Activated CD8-positive, alpha-beta T cell treated with anti-CD3 and anti-CD28 coated beads for 36 hours (primary cell): ENCODE results near the gene AFF1. TPM values are rescaled to one million over a fixed set of nuclear protein-coding genes. Genes with fewer than 3 reads are reported as not detected.
"Not testable (repeated sequence)": the region's sequence is repeated elsewhere in the genome, so short reads cannot be mapped to it uniquely, and the experiment has no call there.

Source experiments
- ATAC-seq: fragments of 200-7000 bp; cut with Tn5 transposase; one replicate; pipeline ENCODE4 v1.10.0; 2021; ENCODE audit warnings: mild to moderate bottlenecking, moderate library complexity
- CTCF ChIA-PET: fragments of 350-600 bp; sonication (Branson Sonifier 250); formaldehyde crosslinking; loops from one replicate; lab custom pipeline; 2021; ENCODE audit warnings: antibody characterized with exemption; lab: Charles Lee
- POLR2A ChIA-PET: fragments of 350-600 bp; sonication (Branson Sonifier 250); formaldehyde crosslinking; loops from one replicate; lab custom pipeline; 2021; ENCODE audit warnings: antibody characterized with exemption; lab: Charles Lee
- DNase-seq: peaks from one replicate; pipeline ENCODE4 v3.0.0-alpha.2; 2020
- H3K27ac Mint-ChIP-seq: one replicate; pipeline ENCODE4 v1.8.0; 2021; ENCODE audit warnings: mild to moderate bottlenecking, mixed read lengths
- H3K27me3 Mint-ChIP-seq: one replicate; pipeline ENCODE4 v1.8.0; 2021; ENCODE audit warnings: mixed read lengths
- H3K36me3 Mint-ChIP-seq: one replicate; pipeline ENCODE4 v1.8.0; 2021; ENCODE audit warnings: low read depth, mixed read lengths
- H3K4me1 Mint-ChIP-seq: one replicate; pipeline ENCODE4 v1.8.0; 2021; ENCODE audit warnings: low read depth, mixed read lengths
- H3K4me3 Mint-ChIP-seq: one replicate; pipeline ENCODE4 v1.8.0; 2021; ENCODE audit warnings: mild to moderate bottlenecking, moderate library complexity, mixed read lengths
- H3K9me3 Mint-ChIP-seq: one replicate; pipeline ENCODE4 v1.8.0; 2021; ENCODE audit warnings: mixed read lengths
- intact Hi-C: fragments of 100-400 bp; cut with micrococcal nuclease; formaldehyde crosslinking; loops from one replicate; pipeline ENCODE4 v1.10.0; 2022
- total RNA-seq, 2 experiments: library from RNA; stranded (reverse); gene quantifications; one replicate each; pipeline ENCODE4 v1.2.3, GENCODE V29; 2021
- TF ChIP-seq, protein P1 (sequence below): fragments of 200-600 bp; IDR thresholded peaks from one replicate; pipeline ENCODE4 v1.8.0; 2022; ENCODE audit warnings: antibody characterized with exemption, mild to moderate bottlenecking

The AFF1 gene
- total RNA-seq, 2 experiments from 2014 or later, result 40.3 to 45.4 TPM

DNA sequence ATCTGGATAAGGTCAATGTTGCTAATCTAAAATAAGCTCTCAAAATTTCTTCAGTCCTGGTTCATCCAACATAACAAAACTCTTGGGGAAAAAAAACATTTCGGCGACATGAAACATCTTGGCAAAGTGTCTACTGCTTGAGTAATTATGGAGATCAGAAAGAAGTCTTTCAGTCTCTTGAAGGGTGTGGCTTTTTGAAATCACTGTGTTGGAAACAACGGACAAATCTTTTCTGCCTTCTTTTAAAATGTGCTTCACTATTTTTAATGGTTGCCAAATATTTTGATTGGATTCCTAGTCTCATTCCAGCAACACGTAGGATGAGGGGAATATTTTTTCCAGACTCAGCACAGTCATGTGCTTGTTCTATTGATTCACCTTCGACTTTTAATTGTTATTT is 147.0 kb downstream of the AFF1 start:
- ATAC-seq (no peak), DNase-seq (no peak)
- Mint-ChIP-seq H3K9me3 (no peaks in the 10 kb centered on the region), H3K27me3 (no peaks in the 10 kb centered on the region), H3K4me3 (no peak overlapping the region), H3K4me1 (peaks cover 24% of the 10 kb centered on the region), H3K36me3 (peaks cover 15% of the 10 kb centered on the region), H3K27ac (no peak overlapping the region)
- TF ChIP-seq, protein P1, sequence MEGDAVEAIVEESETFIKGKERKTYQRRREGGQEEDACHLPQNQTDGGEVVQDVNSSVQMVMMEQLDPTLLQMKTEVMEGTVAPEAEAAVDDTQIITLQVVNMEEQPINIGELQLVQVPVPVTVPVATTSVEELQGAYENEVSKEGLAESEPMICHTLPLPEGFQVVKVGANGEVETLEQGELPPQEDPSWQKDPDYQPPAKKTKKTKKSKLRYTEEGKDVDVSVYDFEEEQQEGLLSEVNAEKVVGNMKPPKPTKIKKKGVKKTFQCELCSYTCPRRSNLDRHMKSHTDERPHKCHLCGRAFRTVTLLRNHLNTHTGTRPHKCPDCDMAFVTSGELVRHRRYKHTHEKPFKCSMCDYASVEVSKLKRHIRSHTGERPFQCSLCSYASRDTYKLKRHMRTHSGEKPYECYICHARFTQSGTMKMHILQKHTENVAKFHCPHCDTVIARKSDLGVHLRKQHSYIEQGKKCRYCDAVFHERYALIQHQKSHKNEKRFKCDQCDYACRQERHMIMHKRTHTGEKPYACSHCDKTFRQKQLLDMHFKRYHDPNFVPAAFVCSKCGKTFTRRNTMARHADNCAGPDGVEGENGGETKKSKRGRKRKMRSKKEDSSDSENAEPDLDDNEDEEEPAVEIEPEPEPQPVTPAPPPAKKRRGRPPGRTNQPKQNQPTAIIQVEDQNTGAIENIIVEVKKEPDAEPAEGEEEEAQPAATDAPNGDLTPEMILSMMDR, result no peak
- CTCF ChIA-PET, result interaction anchor here (0.8 to 1.2 kb wide), 2 partner anchors 10 to 11 kb away, joined by 3 to 4 read pairs; no protein-coding TSS in a partner anchor
- POLR2A ChIA-PET, result no interaction called here
- intact Hi-C loops, result no loop called here

DNA sequence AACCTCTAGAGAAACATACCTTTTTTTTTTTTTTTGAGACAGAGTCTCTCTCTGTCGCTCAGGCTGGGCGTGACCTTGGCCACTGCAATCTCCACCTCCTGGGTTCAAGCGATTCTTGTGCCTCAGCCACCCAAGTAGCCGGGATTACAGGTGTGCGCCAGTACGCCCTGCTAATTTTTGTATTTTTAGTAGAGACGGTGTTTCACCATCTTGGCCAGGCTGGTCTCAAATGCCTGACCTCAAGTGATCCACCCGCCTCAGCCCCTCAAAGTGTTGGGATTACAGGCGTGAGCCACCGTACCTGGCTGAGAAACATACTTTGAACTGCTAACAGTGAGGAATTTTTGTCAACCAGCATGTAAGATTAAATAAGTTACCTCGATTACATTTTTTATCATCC is 150.9 kb downstream of the AFF1 start:
- DNase-seq, H3K27me3 Mint-ChIP-seq, H3K27ac Mint-ChIP-seq, H3K4me3 Mint-ChIP-seq, intact Hi-C loops, H3K9me3 Mint-ChIP-seq, H3K4me1 Mint-ChIP-seq, ATAC-seq: not testable (repeated sequence)
- POLR2A ChIA-PET, result interaction anchor here (0.7 to 0.9 kb wide), 2 partner anchors 135 to 1563 kb away, joined by 3 to 4 read pairs; partner anchors contain the start of gene KLHL8
- CTCF ChIA-PET, result interaction anchor here (1.0 to 3.4 kb wide), 2 partner anchors 8 to 163 kb away, joined by 6 to 17 read pairs; no protein-coding TSS in a partner anchor
- peaks cover 13% of the 10 kb centered on the region for H3K36me3 Mint-ChIP-seq

DNA sequence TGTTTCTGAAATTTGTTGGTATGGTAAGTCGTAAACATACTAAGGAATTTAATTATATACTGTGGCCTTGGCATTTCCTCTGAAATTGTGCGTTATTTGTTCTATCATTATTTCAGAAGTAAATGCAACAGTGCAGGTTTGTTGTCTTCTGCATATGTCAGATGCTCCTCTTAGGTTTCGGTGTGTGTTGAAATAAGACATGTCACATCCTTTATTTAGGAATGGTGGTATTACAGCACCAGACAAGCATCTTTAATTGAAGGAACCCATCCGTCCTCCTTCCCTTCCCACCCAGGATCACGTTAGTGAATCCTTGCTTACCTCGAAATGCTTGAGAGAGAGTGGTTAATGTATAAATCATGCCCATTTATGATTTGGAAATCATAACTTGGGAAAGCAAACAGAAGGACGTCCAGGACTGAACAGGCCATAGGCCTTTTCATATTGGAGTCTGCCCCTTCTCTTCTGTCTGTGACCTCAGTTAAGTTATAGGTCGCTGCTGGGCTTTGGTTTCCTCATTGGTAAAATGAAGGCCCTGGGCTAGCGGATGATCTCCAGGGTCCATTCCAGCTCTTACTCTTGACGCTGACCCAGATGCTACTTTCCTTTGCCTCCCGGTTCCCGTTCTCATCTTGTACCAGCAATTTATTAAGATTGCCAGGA is 151.5 kb downstream of the AFF1 start:
- Mint-ChIP-seq H3K27me3 (no peaks in the 10 kb centered on the region), H3K4me3 (no peak overlapping the region), H3K9me3 (no peaks in the 10 kb centered on the region), H3K27ac (no peak overlapping the region), H3K4me1 (peaks cover 8% of the 10 kb centered on the region), H3K36me3 (peaks cover 12% of the 10 kb centered on the region)
- TF ChIP-seq, protein P1, result no peak
- DNase-seq, result no peak
- intact Hi-C loops, result no loop called here
- POLR2A ChIA-PET, result interaction anchor here (0.9 kb wide), 1 partner anchor 135 kb away, joined by 4 read pairs; the partner anchor contains the start of gene KLHL8
- no peak for ATAC-seq
- CTCF ChIA-PET, result interaction anchor here (1.0 to 3.4 kb wide), 2 partner anchors 7 to 164 kb away, joined by 6 to 17 read pairs; no protein-coding TSS in a partner anchor

DNA sequence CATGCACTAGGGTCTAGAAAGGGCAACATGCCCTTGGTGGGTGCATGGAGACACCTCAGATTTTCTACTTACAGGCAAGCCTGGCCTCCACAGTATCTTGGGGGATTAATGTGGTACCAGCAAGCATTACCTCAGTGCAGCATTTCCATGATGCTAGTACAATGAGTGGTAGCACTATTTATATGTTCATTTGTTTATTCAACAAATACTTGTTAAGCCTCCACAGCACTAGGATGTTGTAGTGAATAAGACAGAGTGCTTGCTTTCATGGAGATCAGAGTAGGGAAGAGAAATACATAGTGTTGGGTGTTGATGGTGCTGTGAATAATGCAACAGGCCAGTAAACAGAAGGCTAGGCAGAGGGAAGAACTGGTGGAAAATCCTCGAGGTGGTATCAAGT is 152.2 kb downstream of the AFF1 start:
- POLR2A ChIA-PET, result no interaction called here
- H3K27me3 Mint-ChIP-seq, result no peaks in the 10 kb centered on the region
- H3K4me3 Mint-ChIP-seq, result no peak overlapping the region
- H3K36me3 Mint-ChIP-seq, result peaks cover 9% of the 10 kb centered on the region
- ATAC-seq (no peak), DNase-seq (no peak)
- no peaks in the 10 kb centered on the region for H3K9me3 Mint-ChIP-seq
- TF ChIP-seq, protein P1, result no peak
- CTCF ChIA-PET, result interaction anchor here (3.8 kb wide), 1 partner anchor 165 kb away, joined by 23 read pairs; no protein-coding TSS in a partner anchor
- peak overlapping the region; percentile 22 for H3K27ac Mint-ChIP-seq
- intact Hi-C loops, result no loop called here
- H3K4me1 Mint-ChIP-seq, result peaks cover 8% of the 10 kb centered on the region

DNA sequence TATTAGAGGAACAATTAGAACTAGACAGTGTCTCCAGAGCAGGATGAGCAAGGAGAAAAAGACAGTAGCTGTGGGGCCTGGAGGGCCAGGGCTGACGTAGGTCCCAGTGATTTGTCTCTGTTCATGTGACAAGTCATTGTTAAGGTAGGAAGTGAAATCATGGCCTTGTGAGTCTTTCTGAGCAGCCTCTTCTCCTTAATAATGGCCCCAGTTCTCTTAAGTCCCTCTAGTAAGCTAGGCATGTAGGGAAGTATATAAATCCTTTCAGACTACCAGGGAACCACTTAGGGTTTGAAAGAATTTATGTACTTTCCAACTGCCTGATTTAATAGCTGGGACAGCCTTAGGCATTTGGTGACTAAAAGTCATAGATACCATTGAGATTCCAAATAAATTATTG is 152.6 kb downstream of the AFF1 start:
- ChIA-PET CTCF (interaction anchor here (1.7 to 3.8 kb wide), 2 partner anchors 153 to 165 kb away, joined by 6 to 23 read pairs; partner anchors contain the start of gene AFF1), POLR2A (no interaction called here)
- Mint-ChIP-seq H3K4me3 (no peak overlapping the region), H3K9me3 (no peaks in the 10 kb centered on the region), H3K27ac (peak overlapping the region; percentile 22), H3K4me1 (peaks cover 11% of the 10 kb centered on the region), H3K27me3 (no peaks in the 10 kb centered on the region), H3K36me3 (peaks cover 11% of the 10 kb centered on the region)
- DNase-seq (no peak), ATAC-seq (no peak)
- TF ChIP-seq, protein P1, result no peak
- intact Hi-C loops, result no loop called here
